GM19468 (cell line): ENCODE results near the gene RASGRP3.

ENCODE experiments used
- ATAC-seq: cut with Tn5 transposase; IDR thresholded peaks from one replicate; pipeline ENCODE4 v1.9.1; 2021; ENCODE audit warnings: mild to moderate bottlenecking, moderate library complexity, moderate number of reproducible peaks; ENCODE audit not compliant: unreplicated experiment; ENCODE audit errors: extremely low read depth

RASGRP3 gene

DNA sequence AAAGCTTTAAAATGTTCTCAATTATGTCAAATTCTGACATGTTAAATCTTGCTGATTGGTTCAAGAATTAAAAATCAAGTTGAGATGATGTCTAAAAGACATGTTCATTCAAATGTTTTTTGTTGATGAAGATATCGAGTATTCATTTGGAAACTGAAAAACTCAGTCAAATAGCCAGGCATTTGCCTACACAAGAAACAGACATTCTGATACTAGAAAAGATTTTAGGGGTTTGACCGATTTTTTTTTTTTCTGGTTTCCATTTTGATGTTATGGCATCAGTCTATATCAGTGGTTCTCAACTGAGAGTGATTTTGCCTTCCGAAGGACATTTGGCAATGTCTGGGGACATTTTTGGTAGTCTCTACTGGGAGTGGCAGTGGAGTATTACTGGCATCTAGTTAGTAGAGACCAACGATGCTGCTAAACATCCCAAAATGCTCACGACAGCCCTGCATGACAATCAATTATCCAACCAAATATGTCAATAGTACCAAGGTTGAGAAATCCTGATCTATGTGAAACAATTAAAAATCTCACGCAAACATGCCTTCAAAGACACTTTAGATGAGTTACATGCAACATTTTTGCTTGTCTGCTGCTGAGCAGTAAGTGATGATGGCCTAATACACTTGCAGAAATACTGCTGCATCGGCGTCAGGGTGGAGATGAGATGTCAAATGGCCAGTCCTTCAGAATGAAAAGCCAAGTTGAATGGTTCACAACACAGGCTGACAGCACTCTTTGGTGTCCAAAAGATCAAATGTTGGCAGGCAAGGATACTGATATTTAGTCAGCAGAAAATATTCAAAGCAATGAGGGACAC lies 12.5 kb downstream of the RASGRP3 start:
- peak; percentile 30 for ATAC-seq

DNA sequence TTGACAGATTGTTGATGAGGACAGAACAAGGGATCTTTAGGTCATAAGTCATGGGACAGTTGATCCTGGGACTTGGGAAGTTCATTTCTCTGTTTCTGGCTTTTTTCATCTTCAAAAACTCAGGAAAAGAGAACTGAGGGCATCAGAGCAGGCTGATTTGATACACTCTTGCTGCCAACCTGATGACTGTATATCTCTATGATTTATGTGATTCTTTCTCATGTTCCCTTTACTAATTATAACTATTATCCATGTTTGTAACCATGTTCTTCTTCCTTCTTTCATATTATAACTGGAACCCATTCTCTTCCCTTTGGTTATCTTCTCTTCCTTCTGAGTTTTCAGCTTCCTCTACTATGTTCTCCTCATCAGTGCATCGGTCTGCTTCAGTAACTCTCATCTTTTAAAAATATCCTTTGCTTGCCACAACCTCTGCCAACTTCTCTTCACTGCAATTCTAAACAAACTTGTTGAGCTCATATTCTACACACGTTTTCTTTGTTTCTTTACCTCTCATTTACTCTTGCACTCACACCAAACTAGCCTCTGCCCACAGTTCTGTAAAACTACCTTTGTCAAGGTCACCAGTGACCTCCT lies 13.5 kb downstream of the RASGRP3 start:
- no peak for ATAC-seq

DNA sequence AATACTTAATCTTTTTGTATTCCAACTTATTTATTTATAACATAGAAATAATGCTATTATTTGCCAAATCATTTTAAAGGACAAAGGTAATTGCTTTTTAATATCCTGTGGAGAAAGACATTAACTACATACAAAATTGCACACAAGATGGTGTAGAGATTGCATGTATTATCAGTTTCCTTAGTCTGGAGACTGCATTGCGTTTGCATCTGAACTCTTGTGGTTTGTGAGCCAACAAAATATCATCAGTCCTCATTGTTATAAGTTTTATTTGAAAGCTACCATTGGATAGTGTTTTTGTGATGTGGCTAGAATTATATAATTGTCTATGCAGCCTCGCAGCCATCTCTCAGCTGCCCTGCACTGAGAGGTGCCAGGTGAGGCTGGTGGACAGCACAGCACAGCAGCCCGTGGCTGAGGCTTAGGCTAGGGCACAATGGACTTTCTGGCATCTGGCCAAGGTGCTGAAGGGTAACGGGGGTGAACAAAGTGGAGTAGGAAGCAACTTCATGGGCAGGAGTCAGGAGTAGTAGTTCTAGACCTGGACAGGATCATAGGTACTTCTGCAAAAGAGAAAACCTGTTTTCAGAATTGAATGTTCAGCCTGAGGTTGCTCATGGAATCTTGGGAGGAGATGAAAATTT lies 15.1 kb downstream of the RASGRP3 start:
- ATAC-seq: no peak

DNA sequence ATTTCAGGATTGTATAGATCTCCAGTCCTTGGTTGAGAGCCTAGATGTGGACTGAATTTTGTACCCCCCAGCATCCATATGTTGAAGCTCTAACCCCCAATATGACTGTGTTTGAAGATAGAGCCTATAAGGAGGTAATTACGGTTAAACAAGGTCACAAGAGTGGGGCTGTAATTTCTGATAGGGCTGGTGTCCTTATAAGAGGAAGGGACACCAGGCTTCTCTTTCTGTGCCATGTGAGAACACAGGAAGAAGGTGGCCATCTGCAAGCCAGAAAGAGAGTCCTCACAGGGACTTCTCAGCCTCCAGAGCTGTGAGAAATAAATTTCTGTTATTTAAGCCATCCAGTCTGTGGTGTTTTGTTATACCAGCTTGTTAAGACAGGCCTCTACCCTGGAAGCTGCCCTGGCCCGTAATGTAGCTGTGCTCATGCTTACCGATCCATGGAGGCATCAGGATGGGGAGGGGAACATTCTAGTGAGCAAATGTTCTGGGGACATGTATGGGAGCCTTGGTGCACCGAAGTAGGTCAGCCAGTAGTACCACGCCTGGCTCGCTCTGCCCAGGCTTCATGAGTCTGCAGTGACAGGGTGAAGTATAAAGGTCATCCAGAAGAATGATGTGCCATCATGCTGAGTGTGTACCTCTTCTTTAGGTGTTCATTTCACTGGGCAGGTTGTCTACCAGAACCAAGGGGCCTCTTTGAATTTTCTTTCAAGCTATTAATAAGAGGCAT lies 16.1 kb downstream of the RASGRP3 start:
- no peak for ATAC-seq

DNA sequence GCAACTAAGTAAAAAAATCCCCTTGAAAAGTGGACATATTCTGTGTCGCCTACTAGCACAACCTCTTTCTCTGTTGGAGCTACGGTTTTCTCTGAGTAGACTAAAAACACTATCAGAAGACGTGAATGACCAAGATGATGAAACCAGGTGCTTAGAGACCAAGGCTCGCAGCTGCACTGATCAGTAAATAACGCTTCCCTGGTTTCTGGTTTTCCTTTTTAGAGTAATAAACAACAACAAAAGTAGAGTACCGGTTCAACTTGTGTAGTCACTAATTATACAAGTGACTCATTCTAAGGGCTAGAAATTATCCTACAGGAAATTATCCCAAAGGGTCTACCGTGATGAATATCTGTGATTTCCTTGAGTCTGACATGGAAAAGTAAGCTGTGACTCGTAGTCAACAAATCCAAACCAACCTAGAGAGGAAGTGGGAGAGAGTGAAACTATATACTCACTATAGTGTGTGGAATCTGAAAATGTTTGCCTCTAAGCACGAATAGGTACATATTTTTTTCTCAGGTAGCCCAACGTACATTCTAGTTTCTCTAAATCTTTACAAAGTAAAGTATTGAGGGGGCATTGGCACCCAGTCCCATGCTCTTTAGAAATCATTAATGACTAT lies 17.8 kb downstream of the RASGRP3 start:
- peak; percentile 20 for ATAC-seq

DNA sequence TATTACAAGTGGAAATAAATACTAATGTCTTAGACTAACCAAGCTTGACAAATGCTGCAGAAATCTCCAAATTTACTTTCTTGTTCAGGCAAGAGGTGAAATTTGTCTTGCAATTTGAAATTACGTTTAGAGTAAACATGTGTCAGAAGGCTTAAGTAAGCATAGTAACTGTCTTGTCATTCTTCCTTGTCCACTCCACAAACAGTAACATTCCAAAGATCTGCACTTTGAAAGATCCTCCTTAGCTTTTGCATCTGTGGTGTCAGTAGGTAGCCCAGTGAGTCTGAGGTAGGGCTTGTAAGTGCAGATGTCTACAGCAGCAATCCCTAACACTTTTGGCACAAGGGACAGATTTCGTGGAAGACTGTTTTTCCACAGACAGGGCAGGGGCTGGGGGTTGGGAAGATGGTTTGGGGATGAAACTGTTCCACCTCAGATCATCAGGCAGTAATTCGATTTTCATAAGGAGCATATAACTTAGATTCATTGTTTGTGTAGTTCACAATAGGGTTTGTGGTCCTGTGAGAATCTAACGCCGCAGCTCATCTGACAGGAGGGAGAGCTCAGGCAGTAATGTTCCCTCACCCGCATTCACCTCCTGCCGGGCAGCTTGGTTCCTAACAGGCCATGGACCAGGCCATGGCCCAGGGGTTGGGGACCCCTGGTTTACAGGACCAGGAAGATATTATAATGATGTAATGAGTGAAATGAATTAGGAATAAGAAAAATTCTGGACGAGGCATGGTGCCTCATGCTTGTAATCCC lies 18.6 kb downstream of the RASGRP3 start:
- ATAC-seq: no peak

DNA sequence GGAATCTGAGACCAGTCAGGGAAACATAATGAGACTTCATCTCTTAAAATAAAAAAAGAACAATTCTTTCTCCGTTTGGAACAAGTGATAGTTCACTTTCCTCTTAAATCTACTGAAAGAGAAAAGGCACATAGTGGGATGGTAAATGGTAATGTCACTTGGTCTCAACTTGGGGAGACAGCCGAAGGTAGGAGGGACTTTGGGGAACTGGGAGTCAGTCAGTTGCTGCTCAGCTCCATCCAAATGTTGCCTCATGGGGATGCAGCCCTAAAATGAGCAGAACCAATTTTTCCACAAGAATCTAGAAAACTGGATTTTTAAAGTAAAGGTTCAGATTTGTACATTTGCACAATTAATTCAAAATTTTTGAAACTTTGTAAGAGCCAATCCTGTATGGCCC lies 19.2 kb downstream of the RASGRP3 start:
- ATAC-seq: no peak

DNA sequence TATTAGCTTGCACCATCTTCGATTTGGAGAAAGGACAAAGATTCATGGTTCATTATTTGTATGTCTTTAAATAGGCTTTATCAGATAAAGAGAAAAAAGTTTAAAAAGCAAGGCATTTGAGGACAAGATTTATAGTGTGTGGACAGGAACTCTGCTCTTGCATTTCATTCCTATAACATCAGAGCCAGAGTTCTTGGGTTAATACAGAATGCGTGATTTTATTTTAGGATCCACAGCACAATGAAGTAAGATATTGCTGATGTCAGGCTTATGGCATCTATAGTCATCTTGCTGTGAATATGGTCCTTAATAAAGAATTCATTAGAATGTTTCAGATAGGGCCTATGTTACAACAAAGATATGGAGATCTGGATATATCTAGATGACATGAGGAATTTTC lies 19.7 kb downstream of the RASGRP3 start:
- no peak for ATAC-seq

DNA sequence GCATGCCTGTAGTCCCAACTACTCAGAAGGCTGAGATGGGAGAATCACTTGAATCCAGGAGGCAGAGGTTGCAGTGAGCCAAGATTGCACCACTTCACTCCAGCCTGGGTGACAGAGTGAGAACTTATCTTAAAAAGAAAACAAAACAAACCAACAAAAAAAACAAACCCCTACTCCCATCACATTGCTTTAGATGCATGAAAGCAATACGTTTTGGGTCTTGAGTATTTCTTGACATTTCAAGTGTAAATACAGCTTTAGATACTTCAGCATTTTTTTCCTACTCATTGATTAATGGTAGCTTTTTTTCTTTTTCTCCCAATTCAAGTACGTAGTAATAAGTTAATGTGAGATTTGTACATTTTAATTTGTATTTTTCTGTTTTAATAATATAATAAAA lies 20.3 kb downstream of the RASGRP3 start:
- ATAC-seq: no peak

DNA sequence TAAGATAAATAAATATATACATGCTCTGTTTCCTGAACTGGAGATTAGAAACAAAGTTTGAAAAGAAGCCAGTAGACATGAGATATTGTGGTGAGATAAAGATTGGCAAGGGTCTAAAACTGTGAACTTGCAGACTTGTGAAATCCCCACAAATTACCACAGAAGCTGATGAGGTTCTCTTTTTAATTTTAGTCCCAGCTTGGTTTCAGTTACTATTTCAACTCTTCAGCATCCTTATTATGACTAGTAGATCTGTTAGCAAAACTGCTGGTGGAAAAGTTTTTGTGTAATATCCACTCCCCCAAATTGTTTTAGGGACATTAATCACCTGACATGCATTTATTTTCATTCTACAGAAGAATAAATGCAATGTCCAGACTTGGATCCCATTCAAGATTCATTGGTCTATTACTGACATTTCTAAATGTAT lies 20.8 kb downstream of the RASGRP3 start:
- peak; percentile 61 for ATAC-seq

DNA sequence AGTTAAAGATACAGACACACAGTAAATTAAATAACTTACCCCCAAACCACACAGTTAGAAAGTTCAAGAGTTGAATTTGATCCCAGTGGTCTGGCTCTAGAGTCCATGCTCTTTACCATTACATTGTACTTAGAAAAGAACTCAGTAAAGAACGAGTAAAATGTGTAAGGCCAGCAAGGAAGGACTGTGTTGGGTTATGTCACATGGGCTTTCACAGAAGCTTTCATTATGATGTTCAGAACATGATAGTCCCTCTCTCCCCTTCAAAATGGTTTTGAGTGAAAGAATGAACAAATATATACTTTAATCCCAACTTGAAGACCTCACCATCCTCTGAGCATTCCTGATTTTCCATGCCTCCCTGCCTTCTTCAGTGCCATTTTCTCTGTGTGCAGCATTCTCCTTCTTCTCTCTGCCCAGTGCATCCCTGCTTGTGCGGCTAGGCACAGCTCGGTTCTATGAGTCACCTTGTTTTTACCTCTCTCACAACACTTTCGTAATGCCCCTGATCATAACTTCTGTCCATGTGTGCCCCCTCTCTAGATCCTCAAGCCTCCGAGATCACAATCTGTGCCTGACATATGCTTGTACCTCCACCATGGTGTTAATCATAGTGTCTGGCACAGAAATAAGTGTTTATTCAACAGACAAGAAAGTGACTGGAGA lies 22.0 kb downstream of the RASGRP3 start:
- no peak for ATAC-seq

DNA sequence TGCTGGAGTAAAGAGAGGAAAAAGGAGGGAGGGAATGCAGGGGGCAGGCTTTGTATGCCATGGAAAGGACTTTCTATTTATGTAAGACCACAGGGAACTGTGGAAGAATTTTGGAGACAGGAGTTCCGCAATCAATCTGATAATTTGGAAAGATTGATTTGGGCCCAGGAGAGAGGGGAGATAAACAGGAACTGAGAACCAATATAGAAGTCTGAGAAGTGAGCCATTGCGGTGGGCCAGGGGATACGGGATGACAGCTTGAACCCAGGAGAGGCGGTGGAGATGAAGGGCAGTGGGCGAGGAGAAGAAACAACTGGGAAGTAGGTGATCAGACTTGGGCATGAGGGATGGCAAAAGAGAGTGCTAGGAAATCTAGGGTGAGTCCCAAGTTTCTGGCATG lies 23.7 kb downstream of the RASGRP3 start:
- ATAC-seq: no peak

DNA sequence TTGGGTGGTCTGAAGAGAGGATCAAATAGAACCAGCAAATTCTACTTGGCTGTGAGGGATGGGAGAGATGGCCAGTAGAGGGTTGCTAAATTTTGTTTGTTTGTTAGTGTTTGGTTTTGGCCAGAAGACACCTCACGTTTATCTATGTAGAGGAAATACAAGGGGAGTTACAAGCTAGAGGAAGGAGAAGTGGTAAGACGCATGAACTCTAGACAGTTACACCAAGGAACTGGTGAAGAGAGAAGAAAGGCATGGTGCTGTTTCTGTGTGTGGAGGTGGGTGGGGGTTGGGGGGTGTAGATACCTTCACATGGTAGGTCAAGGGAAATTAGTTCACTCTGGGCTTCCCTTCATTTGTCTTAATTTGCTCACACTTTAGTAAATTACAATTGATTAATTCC lies 25.6 kb downstream of the RASGRP3 start:
- ATAC-seq: no peak

DNA sequence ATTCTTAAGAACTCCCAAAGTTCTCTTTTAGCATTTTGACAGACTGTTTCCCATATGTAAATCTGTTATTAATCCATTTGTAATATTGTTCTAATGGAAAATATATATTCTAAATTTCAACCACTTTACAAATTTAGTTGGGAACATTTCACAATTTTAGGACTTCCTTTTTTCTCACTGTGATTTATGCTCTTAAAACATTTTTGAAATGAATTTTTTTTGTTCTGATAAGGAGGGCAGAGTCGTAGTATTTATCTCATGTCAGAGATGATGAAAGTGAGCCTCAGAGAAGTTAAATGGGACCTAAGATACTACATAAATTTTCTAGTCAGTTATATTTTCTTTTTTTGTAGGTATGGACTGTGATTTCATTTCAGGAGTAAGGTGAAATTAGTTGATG lies 26.6 kb downstream of the RASGRP3 start:
- no peak for ATAC-seq

DNA sequence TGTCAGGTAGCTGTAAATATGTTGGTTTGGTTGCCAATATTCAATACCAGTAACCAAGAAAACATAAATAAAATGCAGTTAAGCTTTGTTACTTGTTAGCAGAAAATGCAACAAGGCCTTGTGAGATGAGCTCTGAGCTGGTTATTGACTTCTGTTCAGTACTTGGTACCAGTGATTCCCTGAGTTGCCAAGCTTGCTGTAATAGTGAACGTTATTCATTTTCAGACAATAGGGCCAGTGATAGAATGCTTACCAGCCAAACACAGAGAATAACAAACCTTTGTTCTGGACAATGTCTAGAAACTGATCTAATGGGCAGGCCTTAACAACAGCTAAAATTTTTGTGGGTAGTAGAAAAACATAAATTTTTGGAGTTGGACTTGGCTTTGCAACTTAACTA lies 29.5 kb downstream of the RASGRP3 start:
- no peak for ATAC-seq

DNA sequence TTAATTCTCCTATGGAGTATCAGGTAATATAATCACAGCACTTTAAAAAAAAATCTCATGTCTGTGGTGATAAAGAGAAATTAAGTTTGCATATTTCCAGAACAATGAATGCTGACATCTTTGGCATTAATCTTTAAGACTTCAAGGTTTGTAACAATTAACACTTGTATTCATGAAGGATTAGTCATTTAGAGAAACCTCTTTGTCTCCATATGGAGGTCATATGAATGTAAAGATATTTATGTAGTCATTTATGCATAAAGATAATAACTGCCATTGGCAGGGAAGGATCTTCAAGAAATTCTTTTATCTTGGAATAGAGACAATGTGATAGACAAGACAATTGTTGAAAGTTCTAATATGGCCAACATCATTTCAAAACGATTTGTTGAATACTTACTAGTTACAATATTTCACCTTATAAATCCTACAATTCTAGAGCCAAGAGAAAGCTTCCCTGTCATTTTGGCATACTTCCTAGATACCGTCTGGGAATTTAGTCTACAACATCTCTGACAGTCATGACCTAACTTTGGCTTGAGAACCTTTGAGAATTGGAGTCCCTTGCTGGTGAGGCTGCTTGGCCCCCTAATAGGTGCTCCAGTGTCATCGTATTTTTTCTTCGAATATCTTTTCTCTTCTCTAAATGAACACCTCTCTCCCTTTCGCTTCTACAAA lies 33.6 kb downstream of the RASGRP3 start:
- no peak for ATAC-seq

DNA sequence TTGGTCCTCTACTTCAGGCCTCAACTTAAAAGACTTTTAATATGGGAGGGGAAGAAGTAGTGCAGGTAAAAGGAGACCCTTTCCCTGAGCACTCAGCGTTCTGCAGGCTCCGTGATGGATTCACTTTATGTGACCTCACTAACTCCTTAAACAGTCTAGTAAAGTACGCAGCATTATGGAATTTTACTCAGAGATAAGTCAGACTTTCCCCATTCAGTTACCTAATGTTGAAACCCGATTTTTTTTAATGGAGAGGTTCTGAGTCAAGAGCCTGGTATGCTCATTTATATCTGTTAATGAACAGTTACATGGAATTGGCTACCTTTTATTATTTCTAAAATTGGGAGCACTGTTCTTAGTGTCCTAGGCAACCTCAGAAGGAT lies 34.1 kb downstream of the RASGRP3 start:
- no peak for ATAC-seq

DNA sequence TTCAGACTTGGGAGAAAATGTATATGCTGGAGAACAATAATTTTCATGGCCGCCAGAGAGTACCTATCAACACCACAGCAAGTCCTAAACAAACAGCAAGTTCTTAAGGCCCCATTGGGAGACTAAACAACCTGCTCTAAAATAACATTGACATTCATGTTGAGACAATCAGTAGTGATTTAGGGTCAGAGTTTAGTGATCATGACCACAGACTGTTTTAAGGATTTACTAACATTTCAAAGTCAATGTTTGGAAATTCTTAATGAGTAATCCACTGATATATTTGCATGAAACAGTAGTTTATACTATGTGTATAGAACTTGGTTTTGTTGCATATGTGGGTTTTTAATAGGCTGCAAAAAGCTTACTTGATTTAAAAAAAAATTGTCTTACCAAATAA lies 34.7 kb downstream of the RASGRP3 start:
- ATAC-seq: no peak

DNA sequence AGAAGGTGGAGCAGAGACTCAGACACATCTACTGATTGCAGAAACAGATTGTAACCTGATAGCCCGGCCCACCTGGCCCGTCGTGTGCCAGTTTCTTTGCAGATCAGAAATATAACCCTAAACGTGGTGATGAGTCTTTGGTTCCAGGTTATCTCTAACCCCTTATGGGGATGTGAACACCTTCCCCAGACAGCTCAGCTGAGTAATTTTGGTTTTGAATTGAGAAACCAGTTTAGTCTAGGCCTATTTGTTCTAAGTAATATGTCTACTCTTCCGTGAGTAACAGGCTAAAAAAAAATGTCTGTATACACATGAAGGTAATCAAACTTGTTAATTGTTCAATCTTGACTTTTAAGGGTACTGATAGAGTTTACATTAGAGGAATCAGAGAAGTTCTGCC lies 35.7 kb downstream of the RASGRP3 start:
- no peak for ATAC-seq
